GM19025 (cell line): ENCODE data around the gene SYNDIG1.

Source experiments
- ATAC-seq: cut with Tn5 transposase; IDR thresholded peaks from one replicate; pipeline ENCODE4 v1.9.1; 2021; ENCODE audit warnings: mild to moderate bottlenecking, low read depth, moderate library complexity; ENCODE audit not compliant: unreplicated experiment

Gene SYNDIG1

DNA sequence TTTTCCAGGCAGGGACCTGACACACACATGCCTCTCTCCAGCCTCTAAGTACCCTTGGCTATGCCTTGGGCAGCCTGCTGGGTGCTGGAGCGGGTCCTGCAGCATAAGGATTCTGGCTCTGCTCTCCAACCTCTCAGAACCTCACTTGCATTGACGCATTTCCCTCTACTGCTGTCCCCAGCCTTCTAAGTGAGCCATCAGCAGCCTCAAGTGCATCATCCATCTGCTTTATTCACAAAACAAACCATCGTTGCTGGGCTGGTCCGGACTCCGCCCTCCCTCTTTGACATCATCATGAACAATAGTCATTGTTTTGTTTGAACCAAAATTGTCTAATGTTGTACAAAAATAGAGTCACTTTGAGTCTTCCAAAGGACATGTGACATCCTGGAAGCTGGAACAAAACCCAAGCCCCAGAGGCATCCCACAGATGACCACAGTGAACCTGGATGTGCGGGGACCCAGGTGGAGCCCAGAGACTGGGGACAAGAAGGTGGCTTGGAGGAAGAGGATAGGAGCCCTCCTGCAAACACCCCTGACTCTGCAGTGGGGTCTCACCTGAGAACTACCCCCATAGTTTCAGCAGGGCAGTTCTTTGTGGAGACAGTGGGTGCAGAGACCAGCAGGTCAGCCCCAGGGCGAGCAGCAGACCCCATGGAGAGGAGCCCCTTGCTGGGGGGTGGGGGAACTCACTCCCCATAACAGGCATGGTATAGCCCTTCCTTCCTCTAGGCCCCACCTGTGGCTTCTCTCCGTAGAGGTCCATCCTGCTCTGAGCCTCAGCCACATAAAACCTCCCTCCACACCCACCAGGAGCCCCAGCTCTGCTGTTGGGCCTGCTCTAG lies 230.1 kb downstream of the SYNDIG1 start:
- ATAC-seq: no peak

DNA sequence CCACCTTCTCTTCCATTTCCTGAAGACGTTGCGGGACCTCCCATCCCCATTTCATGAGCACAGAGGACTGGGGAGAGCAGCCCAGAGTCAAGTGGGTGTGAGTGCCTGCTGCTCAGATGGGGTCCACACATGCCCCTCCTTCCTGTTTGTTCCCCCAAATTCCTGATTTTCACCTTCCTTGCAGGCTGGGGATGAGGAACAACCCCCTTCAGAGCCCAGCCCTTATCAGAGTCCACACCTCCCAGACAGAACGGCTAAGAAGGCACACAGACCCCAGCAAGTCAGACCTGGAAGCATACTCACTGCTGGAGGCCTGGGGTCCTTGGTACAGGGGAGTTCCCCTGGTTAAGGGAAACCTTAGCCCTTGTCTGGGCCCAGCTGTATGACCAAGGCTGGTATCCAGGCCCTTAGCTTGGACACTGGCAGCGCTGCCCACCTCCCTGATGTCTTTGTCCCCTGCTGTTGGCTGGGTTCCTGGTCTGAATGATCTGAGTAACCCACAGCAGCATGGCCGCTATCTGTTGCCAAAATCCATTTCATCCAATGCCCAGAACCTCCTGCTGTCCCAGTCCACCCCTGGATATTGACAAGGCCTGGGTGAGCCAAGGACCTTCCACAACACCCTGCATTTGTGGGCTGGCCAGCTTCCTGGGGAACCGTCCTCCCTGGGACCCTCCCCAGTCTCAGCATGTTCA lies 230.9 kb downstream of the SYNDIG1 start:
- no peak for ATAC-seq

DNA sequence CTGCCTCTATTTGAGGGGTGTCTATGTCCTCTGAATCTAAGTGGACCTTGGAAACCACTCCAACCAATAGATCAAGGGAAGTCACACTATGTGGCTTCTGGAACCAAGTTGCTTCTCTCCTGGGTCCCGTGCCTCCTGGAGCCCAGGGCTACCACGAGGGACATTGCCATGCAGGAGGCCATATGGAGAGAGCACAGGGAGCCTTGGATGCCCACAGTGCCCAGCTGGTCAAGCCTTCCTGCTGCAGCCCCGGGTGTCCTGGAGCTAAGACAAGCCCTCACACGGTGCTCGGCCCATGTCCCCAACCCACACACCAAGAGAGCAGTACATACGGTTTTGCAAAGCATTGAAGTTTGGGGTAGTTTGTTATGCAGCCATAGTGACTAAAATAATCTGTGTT lies 231.6 kb downstream of the SYNDIG1 start:
- ATAC-seq: no peak

DNA sequence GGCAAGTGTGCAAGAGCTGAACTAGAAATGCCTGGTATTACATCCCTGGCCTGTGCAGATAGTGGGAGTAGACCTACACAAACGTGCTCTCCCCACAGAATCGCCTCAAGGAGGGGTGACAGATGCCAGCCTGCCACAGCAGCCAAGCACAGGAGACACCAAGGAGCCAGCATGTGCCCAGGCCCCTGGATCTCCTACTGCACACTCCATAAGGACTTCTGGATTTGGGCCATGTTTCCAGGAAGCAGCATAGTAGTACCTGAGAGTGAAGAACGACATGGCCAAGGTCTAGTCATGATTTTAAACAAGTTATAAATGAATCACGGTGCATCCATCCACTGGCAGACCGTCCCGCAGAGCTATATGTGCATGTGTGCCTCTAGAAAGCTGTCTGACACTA lies 232.2 kb downstream of the SYNDIG1 start:
- ATAC-seq: no peak

DNA sequence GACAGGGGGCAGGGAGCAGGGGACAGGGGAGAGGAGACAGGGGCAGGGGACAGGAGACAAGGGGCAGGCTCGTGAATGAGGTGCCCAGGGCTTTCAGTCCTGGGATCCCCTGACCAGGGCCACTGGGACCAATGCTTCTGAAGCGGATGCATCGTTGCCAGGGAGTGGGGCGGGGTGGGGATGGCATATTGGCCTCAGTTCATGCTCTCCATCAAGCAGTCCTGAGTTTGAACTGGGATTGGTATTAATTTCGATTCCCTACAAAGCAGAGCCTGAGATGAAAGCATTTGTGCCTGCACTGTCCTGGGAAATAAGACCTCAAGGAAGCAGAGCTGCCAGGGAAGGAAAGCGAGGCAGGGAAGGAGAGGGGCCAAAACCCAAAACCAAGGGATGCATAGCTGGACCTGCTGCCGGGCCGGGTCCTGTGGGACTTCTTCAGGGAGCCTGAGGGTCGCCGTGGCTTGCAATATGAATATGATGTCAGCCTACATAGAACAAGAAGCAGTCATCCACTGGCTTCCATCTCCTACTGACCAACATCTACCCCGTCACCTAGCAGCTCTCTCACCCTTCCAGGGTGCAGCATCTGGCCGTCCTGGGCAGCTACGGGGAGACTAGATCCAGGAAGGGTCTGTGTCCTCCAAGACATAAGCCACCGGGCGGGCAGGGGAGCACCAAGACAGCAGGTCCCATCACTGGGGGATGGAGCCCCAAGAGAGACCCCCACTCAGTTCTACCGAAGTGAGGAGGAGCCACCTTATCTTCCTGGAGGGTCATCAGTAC lies 233.3 kb downstream of the SYNDIG1 start:
- ATAC-seq: no peak

DNA sequence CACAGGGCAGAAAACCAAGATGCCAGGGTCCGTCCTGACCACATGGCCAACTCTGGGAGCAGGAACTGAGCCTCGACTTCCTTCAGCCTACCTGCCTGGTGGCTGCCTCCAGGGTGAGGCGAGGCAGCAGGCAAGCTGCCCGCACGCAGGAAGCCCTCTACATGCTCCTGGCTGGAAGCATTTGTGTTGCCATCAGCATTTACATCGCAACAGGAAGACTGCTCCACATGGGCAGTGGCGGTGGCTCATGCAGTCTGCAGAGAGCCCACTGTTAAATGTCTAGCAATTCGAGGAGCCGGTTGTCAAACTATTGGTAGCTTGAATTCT lies 233.8 kb downstream of the SYNDIG1 start:
- ATAC-seq: no peak

DNA sequence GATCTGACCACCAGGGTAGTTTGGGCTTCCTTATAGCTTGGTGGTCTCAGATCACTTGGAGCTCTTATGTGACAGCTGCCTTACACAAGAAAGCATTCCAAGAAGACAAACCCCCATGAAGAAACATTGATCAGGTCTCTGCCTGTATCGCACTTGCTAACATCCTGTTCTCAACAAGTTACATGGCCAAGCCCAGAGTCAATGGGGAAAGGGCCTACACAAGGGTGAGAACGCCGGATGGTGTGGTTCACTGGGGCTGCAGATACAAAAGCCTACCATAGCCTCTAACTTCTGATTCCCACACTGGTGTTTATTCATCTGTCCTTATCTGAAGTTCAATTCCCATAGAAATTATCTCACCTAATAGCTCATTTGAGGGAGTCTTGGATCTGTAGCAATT lies 235.5 kb downstream of the SYNDIG1 start:
- no peak for ATAC-seq

DNA sequence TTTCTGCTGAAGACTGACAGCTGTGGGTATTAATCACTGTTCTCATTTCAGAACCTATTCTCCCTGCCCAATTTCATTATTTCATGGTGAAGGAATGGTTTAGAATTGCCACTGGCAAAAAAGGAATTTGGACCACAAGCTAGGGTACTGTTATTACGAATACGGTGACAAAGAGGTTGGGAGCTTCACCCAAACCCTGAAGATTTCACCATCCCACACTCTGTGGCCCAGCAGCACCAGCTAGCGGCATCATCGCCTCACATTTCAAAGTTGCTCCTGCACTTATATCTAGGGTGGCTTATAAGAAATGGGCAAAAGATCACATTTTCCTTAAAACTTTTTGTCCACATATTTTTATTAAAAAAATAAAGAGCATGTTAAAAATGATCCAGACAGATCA lies 236.1 kb downstream of the SYNDIG1 start:
- ATAC-seq: no peak

DNA sequence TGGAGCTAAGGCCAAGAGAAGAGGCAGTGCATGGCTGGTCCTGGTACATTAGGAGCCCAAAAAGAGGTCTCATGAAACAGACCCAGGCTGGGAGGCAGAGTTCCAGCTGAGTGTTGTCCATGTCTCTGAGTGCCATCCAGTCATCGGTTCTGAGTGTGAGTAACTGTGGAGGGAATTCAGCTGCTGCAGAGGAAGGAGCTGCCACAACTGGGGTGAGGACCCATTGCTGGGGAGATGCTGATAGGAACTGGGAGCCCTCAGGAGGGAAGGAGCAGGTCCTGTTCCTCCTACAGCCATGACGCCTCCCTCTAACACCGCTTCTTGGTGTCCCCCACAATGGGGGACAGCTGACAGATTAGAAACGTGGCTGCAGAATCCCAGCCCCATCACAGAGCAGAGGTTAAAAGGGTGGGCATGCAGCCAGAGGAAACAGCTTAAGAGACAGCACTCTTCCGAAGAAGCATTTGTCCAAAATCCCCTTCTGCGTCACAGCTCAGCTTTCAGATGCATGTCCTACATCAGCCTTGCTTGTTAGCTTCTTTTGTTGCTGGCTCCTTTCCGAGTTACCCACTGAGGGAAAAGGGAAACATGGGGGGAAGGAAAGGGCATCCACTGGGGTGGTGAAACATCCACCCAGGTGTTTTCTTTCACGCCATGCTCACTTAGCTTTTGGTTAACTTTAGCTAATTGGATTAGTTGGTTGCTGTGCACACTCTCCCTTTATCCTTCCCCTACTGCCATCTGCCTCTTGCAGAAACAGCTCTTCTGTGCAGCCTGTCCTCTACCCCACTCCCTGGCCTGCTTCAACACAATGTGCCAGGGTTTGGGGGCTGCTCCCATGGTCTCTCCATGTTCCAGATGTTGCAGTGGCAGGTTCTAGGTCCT lies 239.2 kb downstream of the SYNDIG1 start:
- ATAC-seq: no peak
